HEK293 (cell line): Measurements from ENCODE around the gene EZH2.

Experiments used
- SP7 ChIP-seq: fragments of 450-650 bp; formaldehyde crosslinking; IDR thresholded peaks from 2 replicates; pipeline ENCODE4 v1.5.1; 2016; ENCODE audit warnings: missing biosample characterization, missing genetic modification characterization
- ZNF121 ChIP-seq: fragments of 450-650 bp; formaldehyde crosslinking; IDR thresholded peaks from 2 replicates; pipeline ENCODE4 v1.5.1; 2016; ENCODE audit warnings: missing biosample characterization, missing genetic modification characterization
- ZNF211 ChIP-seq: fragments of 450-650 bp; formaldehyde crosslinking; IDR thresholded peaks from 2 replicates; pipeline ENCODE4 v1.5.1; 2016; ENCODE audit warnings: low read depth, missing biosample characterization, missing genetic modification characterization
- ZNF561 ChIP-seq: fragments of 450-650 bp; IDR thresholded peaks from 2 replicates; pipeline ENCODE4 v1.5.1; 2018; ENCODE audit warnings: missing biosample characterization, missing genetic modification characterization, borderline replicate concordance
- ZNF658 ChIP-seq: fragments of 450-650 bp; formaldehyde crosslinking; IDR thresholded peaks from 2 replicates; pipeline ENCODE4; 2016; ENCODE audit warnings: missing biosample characterization, missing genetic modification characterization
- TF ChIP-seq, protein P1 (sequence below): fragments of 450-650 bp; formaldehyde crosslinking; IDR thresholded peaks from 2 replicates; pipeline ENCODE4 v1.5.1; 2016; ENCODE audit warnings: missing biosample characterization, missing genetic modification characterization

GRCh38 chr7:148903504-148903903 is 19.4 kb upstream of the EZH2 start:
- TF ChIP-seq SP7 (tag by site-specific recombination) = no peak
- TF ChIP-seq ZNF561 (tag by site-specific recombination) = no peak
- no peak for TF ChIP-seq ZNF121 (tag by site-specific recombination)
- TF ChIP-seq ZNF658 (tag by site-specific recombination) = no peak
- TF ChIP-seq, protein P1, sequence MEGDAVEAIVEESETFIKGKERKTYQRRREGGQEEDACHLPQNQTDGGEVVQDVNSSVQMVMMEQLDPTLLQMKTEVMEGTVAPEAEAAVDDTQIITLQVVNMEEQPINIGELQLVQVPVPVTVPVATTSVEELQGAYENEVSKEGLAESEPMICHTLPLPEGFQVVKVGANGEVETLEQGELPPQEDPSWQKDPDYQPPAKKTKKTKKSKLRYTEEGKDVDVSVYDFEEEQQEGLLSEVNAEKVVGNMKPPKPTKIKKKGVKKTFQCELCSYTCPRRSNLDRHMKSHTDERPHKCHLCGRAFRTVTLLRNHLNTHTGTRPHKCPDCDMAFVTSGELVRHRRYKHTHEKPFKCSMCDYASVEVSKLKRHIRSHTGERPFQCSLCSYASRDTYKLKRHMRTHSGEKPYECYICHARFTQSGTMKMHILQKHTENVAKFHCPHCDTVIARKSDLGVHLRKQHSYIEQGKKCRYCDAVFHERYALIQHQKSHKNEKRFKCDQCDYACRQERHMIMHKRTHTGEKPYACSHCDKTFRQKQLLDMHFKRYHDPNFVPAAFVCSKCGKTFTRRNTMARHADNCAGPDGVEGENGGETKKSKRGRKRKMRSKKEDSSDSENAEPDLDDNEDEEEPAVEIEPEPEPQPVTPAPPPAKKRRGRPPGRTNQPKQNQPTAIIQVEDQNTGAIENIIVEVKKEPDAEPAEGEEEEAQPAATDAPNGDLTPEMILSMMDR (tag by site-specific recombination) = no peak
- no peak for TF ChIP-seq ZNF211 (tag by site-specific recombination)
